ENCODE results near the gene NAALADL1.

DNA sequence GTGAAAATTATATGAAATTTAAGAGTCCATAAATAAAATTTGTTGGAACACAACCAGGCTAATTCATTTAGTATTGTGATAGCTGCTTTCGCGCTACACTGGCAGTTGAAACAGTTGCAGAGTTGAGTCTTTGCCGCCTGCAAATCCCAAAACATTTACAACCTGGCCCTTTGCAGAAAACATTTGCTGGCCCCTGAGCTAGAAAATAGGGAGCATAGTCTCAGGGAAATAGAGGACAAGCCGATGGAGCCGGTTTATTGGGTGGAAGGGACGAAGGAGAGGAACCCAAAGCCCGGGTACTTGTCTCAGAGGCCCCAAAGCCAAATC lies 17.9 kb downstream of the NAALADL1 start:
- TF ChIP-seq, protein P1, sequence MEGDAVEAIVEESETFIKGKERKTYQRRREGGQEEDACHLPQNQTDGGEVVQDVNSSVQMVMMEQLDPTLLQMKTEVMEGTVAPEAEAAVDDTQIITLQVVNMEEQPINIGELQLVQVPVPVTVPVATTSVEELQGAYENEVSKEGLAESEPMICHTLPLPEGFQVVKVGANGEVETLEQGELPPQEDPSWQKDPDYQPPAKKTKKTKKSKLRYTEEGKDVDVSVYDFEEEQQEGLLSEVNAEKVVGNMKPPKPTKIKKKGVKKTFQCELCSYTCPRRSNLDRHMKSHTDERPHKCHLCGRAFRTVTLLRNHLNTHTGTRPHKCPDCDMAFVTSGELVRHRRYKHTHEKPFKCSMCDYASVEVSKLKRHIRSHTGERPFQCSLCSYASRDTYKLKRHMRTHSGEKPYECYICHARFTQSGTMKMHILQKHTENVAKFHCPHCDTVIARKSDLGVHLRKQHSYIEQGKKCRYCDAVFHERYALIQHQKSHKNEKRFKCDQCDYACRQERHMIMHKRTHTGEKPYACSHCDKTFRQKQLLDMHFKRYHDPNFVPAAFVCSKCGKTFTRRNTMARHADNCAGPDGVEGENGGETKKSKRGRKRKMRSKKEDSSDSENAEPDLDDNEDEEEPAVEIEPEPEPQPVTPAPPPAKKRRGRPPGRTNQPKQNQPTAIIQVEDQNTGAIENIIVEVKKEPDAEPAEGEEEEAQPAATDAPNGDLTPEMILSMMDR (conservative IDR thresholded peaks at IDR 0.05; ENCODE audit: low read depth, low read length) = no peak
- no peak for TF ChIP-seq EZH2 (IDR thresholded peaks at IDR 0.05; ENCODE audit: borderline replicate concordance, low read depth, low read length, poor library complexity, severe bottlenecking)
